Measurements from ENCODE around the gene ZMIZ1.

The ZMIZ1 gene

DNA sequence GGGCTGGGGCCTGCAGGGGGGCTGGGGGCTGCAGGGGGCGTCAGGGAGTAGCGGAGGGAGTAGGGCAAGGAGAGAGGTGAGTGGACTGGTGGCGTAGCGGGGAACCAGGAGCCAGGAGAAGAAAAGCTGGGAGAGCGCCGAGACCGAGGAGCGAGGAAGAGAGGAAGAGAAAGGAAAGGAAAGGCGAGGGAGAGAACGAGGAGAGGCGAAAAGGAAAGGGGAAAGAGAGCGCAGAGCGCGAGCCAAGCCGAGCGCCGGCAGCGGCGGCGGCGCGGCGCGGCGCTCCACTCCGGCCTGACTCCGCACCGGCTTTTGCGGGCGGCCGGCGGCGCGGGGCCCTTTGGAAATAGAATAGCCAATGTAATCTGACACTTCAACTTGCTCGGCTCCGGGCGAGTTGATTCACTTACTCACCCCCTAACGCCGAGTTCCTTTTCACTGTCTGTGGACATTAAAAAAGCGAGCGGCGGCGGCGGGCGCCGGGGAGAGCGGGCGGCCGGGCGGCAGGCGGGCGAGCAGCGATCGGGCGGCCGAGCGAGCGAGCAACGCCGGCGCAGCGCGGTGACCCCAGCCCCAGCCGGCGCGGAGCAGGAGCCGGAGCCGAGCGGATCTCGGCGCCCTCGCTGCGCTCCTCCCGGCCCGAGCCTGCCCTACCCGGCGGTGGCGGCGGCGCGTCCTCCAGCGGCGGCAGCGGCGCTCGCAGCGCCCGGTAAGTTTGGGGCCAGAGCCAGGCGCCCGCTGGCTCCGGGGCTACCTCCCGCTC lies at the start of gene ZMIZ1:
ZMIZ1 (plus strand) TSS at position 405 of the 763 bp plus-strand sequence. CDS start 132,667 bp downstream, outside the sequence.
- DNase-seq, result peak; percentile 67

GRCh38 chr10:79019441-79020014 lies 49.2 kb upstream of the ZMIZ1 start:
- no peak for DNase-seq

GRCh38 chr10:79020015-79020491 lies 48.7 kb upstream of the ZMIZ1 start:
- no peak for DNase-seq

GRCh38 chr10:79020605-79021004 lies 48.2 kb upstream of the ZMIZ1 start:
- no peak for DNase-seq

DNA sequence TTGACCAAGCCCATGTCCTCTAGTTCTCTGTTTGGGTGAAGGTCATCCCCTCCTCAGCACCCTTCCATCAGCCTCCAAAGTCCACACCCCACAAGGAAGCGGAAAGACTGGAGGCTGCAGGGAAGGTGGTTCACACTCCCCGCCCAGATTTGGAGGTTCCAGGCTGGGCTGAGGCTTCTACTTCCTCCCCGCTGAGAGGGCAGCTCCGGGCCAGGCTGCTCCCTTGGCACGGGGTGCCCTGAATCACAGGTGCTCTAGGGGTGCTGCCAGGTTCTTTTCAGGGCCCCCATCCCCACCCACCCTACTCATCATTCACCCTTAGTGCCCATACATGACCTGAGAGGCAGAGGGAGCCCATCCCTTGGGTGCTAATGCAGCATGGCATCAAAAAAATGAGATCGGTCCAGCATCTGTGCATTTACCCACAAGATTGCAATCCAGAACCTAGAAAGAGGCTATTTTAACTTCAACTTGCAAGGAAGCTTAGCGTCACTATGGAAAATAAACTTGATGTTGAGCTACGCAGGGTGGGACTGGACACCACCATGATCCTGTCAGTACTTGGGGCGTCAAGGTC lies 47.3 kb upstream of the ZMIZ1 start:
- no peak for DNase-seq

DNA sequence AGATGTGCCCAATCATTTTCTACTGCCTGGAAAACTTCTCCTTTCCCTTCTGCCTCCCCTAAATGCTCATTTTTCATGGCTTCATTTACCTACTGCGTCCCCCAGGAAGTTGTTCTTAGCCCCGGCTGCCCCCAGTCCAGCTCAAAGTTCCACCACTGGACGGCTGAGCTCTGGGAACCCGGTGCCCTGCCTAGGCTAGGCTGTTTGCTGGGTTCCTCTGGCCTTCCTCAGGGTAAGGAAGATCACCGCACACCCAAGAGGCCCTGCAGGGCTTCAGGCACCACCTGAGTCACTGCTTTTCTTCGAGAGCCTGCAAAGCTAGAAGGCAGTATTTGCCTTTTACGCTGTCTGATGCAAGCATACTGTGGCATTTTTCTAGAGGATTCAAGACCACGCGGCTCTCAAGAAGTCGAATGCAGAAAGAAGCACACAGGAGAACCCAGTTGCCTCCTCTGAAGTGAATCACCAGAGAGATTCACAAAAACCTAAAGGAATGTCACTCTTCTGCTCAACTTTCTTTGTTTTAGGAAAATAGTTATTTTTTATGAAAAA lies 46.7 kb upstream of the ZMIZ1 start:
- no peak for DNase-seq

DNA sequence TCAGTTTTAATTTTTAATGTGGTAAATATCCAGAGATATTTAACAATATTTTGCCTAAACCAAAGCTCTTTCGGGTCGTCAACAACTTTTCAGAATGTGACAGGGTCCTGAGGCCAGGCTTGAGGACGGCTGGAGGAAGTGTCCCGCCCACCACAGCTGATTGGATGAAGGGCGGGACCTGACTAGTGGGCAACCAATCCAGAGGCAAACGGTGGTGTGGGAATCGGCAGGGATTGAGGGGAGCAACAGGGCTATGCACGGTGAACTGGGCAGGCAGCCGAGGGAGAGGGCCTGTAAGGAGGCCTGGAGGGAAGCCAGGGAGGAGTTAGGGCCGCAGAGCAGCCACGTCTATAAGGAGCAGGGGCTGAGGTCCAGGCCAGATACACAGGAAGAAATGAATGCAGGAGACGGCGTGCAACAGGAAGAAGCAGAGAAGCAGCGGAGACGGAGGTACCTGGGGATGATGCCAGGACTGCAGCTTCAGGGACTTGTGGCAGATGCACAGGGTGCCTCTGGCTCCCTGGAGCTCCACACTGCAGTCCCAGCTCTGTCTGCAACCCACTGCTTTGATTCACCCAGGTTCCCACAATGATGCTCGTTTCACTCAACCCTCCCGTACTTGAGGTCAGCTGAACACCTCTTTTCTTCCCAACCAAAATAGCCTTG lies 46.1 kb upstream of the ZMIZ1 start:
- peak; percentile 13 for DNase-seq

- DNase-seq, result no peak
Observed at GRCh38 chr10:79023240-79024162, 45.3 kb upstream of the ZMIZ1 start.

DNA sequence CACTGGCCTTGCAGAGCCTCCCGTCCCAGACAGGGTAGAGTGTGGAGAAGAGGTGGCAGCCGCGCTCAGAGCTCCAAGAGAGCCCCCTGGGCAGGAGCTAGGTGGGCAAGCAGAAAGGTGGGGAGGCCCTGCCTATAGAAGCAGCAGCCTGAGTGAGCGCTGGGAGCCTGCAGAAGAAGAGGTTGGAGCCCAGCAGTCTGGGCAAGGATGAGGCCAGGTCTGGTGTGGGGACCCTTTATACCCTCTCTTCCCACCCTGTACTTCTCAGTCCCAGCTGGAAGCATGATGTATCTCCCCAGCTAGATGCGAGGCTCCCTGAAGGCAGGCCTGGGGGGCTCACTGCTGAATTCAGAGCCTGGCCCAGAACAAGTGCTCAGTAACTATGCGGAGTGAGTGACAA lies 44.5 kb upstream of the ZMIZ1 start:
- no peak for DNase-seq

- no peak for DNase-seq
Observed at GRCh38 chr10:79024720-79025198, 44.0 kb upstream of the ZMIZ1 start.

DNA sequence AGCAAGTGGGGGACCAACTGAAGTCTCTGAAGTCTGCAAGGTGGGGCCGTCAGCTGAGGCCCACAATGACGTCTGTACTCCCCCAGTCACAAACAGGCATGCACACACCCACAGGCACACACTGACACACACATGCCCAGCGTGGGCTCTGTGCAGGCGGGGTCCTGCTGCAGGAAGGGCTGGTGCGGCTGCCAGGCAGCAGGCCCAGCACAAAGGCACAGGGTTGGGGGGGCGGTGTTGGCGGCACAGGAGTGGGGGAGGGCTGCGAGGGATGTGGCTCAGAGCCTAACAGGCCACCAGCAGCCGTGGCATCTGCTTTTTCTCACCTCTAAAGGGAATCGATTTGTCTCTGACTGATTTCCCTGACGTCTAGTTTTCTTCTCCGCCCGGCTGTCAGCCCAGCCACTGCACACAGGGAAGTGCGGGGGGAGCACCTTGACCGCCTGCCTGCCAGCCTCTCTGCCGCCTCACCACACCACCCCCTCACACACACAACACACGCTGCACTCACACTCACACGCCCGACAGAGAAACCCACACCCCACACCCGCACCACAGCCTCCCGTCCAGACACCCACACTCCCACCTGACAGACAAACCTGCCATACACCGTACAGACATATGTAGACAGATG lies 43.5 kb upstream of the ZMIZ1 start:
- no peak for DNase-seq

DNA sequence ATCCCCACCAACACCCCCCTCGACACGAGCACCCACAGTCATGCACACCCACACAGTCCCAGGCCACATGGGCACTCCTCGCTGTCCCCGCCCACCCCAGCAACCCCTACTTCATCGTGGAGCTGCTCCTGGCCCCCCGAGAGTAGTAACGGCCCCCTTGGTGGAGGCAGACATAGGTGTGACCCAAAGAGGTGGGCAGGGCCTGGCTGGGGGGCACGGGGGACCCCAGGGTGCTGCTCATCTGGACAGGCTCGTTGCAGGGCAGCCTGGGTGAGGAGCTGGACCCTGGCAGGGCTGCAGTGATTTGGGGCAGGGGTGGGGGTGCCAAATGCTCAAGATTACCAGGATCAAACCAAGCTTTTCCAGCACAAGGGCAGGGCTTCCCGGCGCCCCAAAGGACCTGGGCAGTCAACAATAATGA lies 42.4 kb upstream of the ZMIZ1 start:
- DNase-seq, result no peak

- no peak for DNase-seq
Observed at GRCh38 chr10:79026806-79027146, 42.0 kb upstream of the ZMIZ1 start.

- DNase-seq, result peak; percentile 54
Observed at GRCh38 chr10:79027147-79028055, 41.4 kb upstream of the ZMIZ1 start.

DNA sequence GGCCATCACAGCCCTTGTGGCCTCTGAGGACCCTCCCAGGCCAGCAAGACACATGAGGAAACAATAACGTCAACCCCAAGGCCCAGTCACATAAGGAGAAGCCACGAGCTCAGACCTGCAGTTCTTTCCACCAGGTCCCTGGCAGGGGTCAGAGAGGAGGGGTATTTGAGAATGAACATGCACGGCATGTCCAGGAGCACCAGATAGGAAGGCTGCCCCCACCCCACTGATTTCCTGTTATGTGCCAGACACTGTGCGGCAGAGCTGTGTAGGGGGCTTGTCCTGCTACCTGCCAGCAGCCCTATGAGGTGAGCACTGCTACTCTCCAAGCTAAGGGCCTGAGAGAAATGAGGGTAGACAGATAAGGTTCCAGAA lies 40.7 kb upstream of the ZMIZ1 start:
- DNase-seq, result no peak

DNA sequence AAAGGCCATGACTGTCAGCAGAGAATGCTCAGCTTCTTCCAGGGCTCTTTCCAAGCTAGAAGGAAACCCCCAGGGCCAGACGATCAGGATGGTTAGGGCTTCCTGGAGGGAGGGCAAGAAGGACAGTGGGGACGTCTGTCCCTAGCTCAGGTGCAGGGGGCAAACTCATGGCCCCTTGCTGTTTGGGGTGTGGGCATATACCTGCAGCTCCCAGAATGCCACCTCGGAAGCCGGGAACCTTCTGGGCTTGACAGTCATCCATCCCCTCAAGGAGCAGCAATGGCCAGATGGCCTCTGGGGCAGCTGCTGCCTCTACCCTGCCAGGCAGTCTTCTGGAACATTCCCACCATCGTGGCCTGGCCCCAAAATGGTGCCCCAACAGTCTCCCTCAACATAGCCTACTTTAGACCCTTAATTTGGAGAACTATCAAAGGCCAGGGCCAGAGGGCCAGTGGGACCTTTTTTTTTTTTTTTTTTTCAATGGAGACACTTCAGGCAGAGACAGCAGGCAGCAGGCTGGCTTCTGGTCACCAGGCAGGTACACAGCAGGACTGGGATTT lies 40.2 kb upstream of the ZMIZ1 start:
- DNase-seq, result no peak

- no peak for DNase-seq
Observed at GRCh38 chr10:79029478-79030390, 39.0 kb upstream of the ZMIZ1 start.

- no peak for DNase-seq
Observed at GRCh38 chr10:79030705-79031104, 38.1 kb upstream of the ZMIZ1 start.

DNA sequence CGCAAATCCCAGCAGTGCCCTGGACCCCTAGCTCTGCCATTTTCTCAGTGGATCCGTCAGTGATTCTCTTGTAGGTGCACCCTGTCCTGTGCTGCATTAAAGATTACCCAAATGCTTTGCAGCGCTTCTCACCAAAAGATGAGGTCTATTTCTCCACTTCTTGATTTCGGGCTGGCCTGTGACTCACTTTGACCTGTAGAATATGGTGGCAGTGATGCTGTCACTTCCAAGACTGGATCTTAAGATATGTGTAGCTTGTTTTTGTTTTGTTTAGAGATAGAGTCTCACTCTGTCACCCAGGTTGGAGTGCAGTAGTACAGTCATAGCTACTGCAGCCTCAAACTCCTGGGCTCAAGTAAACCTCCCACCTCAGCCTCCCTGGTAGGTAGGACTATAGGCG lies 37.0 kb upstream of the ZMIZ1 start:
- DNase-seq, result no peak
